HG03342 (cell line): ENCODE results near the gene LRIG3.

Experiments used
- ATAC-seq: cut with Tn5 transposase; IDR thresholded peaks from one replicate; pipeline ENCODE4 v1.9.1; 2021; ENCODE audit warnings: mild to moderate bottlenecking, moderate library complexity; ENCODE audit not compliant: unreplicated experiment

LRIG3 gene

DNA sequence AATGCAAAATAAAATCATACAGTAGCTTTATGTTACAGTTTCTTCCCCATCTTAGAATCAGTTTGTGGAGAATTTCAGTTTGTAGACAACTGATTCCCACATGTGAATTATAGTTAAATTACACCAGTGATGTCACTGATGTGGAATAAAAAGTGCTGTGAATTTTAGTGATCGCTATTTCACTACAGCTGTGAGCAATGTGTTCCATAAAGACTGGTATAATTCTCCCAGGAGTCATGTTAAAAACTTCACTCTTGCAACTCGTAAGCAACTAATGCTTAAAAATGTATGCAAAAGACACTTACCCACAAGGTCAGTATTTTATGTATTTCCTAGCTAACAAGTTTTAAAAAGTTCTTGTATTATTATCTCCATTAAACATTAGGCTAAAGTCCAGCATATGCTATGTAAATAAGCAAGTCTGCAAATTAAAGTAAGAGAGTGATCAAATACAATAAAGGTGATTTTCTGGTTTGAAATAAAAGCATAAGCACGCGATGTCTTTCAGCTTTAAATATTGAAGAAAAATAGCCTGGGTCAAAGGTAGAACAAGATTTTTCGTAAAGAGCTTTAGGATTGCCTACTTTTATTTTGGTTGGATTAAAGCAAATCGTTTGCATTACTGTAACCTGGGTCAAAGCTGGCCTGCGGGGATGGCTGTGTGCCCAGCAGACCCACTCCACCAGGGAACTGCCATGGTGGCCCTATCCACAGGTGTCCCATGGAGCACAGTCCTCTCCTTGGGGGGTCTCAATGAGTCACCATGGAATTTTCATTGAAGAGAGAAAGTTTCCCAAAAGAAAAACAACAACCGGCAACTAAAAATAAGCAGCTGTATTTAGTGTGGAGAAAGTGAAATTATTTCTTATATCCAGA lies 12.7 kb upstream of the LRIG3 start:
- ATAC-seq: no peak

DNA sequence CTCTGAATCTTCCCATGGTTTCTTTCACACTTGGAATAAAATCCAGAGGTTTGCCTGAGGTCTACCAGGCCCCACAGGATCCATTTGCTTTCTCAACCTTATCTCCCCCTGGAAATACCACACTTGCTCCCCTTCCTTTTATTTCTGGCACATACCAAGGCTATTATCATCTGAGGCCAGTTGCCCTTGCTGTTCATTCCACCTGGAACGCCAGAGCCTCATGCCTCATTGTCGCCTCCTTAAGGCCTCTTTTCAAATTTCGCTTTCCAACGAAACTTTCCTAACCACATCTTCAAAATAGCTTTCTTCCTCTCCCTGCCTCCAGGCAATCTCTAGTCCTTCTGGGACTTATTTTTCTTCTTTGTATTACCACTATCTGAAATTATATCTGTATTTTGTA lies 11.2 kb upstream of the LRIG3 start:
- ATAC-seq: no peak

DNA sequence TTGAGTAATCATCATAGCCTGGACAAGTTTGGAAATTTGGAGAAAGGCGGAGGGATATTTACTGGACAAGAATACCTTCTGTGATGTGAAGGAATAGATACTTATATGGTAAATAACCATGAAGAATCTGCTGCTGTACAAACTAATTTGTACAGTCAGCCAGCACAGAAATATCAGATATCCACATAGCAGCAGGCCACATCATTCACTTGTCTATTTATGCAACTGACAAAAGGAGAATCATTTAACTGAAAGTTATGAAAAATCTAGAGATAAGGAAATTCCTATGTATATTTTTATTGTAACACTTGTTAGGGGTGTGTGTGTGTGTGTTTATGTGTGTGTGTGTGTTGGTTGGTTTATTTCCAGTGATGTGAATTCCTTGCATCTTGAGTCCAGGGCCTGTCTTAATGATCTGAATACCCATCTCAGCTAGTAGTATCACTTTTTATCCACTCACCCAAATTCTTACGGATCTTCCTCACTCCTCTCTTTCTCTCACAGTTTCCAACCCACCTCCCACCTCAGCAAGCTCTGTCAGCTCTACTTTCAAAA lies 10.5 kb upstream of the LRIG3 start:
- ATAC-seq: no peak

DNA sequence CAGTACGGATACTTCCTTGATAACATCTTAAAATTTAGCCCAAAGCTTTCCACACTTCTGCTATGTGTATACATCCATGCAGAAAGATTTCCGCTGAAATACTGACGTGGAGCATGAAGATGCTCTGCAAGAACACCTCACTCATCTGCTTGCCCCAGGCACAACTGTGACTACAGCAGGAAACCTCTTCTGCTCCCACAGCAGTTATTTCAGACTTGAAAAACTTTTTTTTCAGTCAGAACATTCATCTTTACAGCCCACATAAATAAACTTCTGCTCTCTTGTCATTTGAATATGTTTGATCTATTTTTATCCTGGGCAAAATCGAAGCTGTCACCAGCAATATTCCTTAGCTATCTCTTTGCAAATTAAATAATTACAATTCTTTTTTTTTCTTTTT lies 6.8 kb upstream of the LRIG3 start:
- ATAC-seq: no peak

DNA sequence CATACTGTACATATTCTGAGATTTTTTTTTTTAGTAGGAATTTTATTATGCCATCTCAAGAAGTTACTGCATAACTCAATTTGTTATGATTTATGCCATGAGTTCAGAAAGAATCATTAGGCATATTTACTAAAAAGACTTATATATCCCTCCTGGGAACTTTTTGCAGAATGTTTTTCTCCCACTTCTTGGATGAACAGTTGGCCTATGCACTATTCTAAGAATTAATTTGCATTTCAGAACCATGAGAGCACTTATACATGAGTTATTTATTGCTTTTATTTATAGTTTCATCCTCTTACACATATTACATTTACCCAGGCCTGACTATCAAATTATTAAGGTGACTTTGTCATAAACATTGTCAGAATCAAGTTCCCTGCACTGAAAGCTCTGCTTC lies 6.3 kb upstream of the LRIG3 start:
- ATAC-seq: no peak

DNA sequence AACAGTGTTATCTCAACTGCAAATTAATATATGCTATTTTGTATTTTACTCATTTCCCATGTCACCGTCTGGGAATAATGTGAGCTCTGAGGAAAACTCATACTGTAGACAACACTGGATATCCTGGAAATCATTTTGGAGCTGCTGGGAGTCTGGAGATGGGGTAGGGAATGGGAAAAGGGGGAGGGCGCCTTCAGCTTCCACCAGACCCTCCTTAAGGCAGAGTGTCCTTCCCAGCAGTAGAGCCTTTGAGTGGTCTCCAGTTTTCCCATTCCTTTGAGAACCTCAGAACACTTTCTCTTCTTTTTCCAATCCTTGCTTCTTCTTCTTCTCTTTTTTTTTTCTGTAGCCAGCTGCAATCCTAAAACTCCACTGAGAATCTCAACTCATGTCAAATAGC lies 5.4 kb upstream of the LRIG3 start:
- no peak for ATAC-seq

DNA sequence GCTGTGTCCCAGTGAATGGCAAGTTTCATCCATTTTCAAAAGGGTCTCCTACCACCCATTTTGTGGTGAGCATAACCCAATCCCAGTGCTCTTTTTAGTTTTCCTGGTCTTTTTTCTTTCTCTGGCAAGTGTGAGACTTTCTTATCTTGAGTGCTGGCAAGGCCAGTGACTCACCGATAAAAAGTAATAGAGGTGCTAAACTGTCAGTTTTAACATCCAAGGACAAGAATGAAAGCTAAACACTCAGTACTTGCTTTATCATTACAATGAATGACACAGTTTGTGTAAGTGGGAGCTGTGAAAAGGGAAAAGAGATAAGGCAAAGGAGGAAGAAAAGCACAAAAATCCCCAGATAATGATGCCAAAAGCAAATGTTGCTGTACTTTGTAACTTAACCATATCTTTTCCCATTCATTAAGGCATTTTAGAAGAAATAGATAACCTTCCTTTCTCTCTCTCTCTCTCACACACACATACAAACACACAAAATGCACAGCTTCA lies 4.9 kb upstream of the LRIG3 start:
- no peak for ATAC-seq

DNA sequence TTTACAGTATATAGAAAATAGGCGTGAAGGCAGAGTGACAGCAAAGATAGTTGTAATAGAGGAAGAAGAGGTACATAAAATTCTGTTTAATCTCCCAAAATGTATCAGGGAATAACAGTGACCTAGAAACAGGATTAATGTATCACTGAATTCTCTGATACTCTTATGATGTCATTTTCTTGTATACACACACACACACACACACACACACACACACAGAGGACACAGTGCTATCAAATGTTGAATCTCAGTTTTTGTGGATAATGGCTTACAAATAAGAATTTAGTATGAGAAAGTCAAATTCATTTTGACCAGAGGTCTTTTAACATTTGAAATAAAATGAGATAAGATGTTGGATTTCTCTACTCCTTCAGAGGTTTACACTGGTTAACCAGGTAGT lies 4.3 kb upstream of the LRIG3 start:
- no peak for ATAC-seq

DNA sequence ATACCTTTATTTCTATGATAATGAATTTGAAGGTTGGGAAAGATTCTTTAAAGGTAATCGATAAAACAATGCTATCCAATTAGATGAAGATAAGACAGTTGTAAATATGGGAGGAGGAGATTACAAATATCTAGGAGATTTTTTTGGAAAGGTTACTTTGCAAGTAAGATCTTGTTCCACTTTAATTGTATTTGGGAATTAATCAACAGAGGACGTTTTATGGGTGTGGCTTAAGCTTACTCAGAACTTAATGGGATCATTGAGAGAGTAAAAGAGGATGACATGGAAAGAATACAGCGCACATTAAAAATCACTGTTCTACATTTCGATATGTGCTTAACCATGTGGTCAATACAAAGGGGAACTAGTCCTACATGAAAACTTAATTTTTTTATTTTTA lies 3.5 kb upstream of the LRIG3 start:
- no peak for ATAC-seq

DNA sequence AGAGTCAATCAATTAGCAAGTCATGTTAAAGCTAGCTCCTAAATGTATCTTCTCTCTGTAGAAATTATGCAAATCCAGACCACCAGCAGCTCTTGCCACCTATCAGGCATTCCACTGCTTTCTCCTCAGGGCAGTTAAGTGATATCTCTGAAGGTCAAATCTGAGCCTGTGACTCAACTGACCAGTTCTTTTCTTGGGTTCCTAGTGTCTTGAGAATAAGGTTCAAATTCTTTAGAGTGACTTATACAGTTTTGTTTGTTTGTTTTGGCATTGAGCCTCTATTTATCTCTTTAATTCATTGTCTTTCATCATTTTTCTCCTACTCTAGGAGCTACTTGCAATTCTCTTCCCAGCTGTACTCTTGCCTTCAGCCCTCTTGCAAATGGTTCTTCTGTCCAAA lies 2.5 kb upstream of the LRIG3 start:
- no peak for ATAC-seq

DNA sequence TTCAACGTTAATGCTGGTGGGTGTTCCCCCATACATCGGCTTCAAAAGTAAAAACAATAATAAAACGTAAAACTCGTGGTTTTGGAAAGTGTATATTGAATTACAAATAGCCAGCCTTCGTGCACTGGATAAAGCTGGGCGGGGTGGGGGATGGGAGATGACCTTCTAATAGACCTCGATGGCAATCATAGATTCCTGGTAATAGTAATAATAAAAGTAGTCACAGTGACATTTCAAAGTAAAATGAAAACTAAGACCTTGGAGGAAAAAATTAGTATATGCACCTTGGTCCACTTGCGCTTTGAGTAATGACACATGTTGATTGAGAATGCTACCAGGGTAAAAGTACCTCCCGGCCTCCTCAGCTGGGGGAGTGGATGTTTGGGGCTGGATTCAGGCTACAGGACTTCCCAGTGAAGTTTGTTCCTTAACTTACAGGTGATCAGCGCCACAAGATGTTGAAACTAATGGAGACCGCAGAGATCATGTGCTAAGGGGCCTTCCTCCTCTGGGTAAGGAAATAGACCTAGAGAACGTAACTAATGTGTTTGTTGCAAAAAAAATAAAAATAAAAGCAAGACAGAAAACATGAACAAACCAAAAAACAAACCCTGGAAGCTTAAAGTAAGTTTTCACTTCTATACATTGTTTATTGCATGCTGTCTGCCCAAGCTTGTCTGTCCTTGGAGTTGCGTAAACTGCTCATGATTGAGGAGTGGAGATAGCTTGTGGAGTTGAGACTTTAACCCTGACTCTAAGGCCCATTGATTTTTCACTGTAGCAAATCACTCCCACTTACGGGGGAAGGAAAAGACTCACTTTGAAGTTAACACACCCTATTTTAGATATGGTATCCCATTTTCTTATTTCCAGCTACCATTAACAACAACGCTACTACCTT lies 907 bp upstream of the LRIG3 start:
- no peak for ATAC-seq

DNA sequence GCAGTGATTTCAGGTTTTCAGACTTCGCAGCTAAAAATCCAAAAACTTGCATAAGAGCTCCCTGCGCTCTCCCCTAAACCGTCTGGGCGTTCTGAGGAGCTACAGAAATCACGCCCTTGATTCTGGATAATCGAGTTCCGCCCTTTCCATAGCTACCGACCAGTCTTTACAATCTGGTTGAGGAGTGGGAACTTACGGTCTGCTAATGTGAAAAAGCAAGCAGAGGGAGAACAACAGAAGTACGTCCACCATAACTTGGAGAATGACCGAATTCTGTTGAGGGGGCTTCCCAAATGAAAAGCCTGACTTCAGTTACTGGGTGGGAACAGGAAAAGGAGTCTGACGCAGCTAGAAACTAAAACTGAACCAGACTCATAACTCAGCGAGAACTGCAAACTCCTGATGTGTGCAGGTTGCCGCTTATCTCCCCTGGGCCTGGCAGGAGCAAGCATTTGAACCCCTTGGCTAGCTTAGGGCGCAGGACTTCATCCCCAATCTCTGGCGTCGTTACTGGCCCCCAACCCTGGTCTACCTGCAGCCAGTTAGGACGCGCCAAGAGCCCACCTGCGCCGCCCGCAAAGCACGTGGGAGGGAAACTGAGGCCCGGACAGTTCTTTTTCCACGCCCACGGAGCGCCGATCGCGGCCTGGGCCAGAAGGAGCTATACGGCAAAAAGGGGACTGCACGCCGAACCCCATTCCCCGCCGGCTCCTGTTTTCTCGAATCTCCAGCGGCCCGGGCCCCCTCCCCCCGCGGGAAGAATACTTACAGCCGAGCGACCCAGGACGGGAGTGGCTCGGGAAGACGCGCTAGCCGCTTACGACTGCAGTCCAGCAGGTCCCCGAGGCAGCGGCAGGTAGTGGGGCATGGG lies 838 bp downstream of the LRIG3 start:
- peak; percentile 34 for ATAC-seq

DNA sequence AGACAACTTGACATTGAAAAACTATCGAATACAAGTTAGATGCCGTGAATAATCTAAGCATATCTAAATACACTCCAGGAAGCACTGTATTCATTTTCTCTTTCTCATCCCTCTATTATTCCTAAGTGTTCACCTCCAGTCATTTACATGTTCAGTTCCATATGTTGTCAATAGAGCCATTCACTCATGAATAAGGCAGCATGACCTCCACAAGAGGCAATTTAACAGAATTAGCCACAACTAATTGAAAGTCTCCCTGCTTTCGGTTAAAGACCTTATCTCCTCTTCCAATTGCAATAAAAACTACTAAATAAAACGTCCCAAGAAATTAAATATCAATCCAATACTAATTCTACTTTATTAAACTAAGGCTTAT lies 1.8 kb downstream of the LRIG3 start:
- ATAC-seq: no peak

DNA sequence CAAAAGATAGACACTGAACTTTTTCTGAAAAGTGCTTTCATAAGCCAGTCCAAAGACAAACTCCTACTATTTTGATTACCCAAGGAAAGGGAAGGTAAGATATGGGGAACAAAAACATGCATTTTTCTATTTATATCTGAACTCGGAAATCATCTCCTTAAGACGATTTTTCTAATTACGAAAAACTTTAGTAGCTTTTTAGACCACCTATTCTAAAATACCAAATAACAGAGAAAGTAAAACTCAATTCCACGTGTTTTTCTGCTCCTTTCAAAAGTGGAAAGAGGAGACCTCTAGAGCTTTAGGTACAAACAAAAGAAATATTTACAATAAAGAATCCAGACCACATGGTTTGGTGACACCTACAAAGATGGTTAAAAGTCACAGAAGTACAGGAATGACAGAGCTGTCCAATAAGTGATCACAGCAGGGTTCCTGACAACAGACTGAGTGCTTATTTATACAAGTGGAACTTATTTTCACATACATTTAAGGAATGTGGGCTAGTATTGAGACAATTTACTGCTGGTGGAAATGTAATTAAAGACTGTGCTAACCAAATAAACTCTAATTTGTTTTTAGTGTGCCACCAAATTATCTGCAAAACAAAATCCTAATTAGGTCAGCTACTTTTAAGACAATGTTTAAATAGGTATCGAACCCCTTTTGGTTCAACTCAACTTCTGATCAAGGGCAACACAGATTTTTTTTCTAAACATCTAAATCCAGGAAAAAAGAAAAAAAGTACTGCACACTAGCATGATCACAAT lies 2.4 kb downstream of the LRIG3 start:
- no peak for ATAC-seq

DNA sequence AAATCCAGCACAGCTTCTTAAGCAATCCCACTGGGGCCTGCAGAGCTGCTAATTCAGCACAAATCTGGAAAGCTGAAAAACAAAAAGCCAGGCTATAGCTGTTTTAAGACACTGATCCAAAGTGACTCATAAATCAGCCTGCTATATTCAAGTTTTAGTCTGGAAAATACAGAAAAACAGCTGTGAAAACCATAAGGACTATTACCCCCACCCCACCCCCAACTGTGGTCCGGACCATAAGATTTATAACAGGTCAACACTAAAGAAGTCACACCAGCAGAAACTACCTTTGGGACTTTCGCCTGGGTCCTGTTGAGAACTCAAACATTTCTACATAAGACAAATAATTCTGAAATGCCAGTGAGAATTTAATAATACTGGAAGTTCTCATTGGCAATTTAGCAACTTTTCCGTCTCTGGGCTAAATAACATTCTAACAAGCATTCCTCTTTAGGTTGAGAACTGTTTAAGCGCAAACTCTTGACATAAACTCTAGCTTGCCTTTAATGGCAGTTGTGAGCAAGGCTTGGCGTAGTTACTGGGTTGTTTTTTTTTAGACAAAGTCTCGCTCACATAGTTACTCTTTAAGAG lies 3.3 kb downstream of the LRIG3 start:
- ATAC-seq: no peak

DNA sequence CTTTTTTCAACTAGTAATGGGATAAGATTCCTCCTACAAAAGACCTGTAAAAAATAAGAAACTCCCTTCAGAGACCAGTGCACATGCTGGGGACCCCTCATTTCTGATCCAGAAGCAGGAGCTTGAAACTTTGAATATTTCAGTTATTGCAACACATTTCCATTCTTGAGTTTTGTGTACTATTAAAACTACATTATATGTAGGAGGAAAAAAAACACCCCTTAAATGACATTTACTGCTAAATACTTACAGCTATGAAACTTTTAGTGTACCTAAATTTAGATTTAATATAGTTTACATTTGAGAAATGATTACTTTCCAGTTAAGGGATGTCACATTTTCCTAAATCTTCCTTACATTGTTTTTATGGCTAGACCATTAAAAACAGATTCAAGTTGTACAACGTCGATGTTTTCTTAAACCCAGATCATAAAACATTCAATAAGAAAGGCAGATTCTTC lies 4.1 kb downstream of the LRIG3 start:
- ATAC-seq: no peak

DNA sequence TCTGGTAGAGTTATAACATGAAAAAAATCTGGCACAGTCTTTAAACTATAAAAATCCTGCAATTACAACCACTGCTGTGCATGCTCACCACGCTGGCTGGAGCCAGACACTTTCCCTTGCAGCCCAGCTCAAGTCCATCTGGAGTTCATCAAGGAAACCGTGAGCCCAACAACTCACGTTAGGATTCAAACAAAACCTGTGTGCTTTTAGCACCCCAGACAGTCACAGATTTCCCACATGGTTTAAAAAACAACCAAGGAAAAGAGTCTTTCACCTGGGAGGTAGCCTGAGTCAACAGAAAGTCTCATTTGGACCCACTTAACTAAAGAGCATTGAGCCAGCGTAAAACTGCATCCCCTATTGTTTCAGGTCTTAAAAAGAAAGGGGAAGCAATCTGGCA lies 4.7 kb downstream of the LRIG3 start:
- ATAC-seq: no peak

DNA sequence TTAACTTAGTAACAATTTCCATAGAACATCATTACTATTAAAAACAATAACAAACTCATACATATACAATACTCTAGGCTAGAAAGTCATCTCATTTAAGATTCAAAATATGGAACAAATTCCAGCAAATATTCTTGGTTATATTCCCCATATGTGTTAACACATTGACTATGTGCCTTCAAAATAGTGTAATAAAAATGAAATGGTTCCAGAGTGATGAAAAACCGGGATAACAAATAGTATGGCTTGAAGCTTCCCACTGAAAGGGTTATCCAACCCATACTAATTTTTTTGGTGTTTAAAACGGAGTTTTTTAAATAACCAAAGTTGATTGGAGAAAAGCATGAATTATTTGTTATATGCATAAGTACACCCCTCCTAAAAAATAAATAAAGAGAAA lies 5.3 kb downstream of the LRIG3 start:
- ATAC-seq: no peak

DNA sequence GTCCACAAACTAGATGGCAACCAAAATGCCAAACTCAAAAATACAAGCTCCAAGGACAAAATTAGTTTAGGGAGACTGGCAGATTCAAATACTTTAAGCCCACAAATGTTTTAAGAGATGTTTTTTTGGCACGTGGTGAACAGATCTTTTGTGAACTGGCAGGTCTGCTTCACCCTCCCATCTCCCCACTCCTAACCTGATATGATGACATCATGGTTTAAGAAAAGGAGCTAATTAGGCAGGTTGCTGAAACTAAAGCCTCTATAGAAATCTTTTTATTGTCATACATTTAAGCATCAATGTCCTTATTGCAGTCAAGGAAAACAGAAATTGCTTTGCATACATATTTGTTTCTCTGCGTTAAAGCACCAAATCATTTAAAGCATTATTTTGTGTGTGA lies 5.8 kb downstream of the LRIG3 start:
- no peak for ATAC-seq
